ENCODE results near the gene GBP5.
"Not testable (repeated sequence)": the region's sequence is repeated elsewhere in the genome, so short reads cannot be mapped to it uniquely, and the experiment has no call there.

Gene GBP5

GRCh38 chr1:89309828-89310227 is 37.2 kb upstream of the GBP5 start:
- ChIA-PET POLR2A (ENCODE audit: low non-redundant PET) (no interaction called here), CTCF (no interaction called here)
- no peak for DNase-seq (ENCODE audit: low spot score)
- TF ChIP-seq CTCF (conservative IDR thresholded peaks at IDR 0.05; ENCODE audit: low read depth) = no peak
- H3K27ac ChIP-seq = no peak overlapping the region

DNA sequence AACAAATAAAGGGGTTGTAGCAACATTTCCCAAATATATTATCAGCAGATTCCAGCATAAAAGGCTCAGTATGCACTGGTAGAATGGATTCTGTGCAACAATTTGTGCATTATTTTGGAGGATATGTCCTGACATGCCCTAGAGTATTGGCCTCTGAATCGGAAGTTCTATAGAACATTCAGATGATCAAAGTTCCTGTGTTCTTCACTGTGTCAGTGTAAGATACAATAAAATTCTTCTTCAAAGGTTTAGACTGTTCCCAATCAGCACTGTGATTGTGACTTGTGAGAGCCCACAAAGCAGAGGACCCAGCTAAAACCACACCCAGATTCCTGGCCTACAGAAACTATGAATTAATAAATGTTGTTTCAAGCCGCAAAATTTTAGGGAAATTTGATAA is 33.6 kb upstream of the GBP5 start:
- H3K27ac ChIP-seq = no peak overlapping the region
- no peak for TF ChIP-seq CTCF (conservative IDR thresholded peaks at IDR 0.05; ENCODE audit: low read depth)
- ChIA-PET CTCF (interaction anchor here (0.7 kb wide), 1 partner anchor 312 kb away, joined by 5 read pairs; no protein-coding TSS in a partner anchor), POLR2A (ENCODE audit: low non-redundant PET) (no interaction called here)
- DNase-seq (ENCODE audit: low spot score) = no peak

- ChIA-PET POLR2A (ENCODE audit: low non-redundant PET) (no interaction called here), CTCF (interaction anchor here (0.7 kb wide), 1 partner anchor 311 kb away, joined by 5 read pairs; no protein-coding TSS in a partner anchor)
- H3K27ac ChIP-seq = no peak overlapping the region
- TF ChIP-seq CTCF (conservative IDR thresholded peaks at IDR 0.05; ENCODE audit: low read depth) = no peak
- DNase-seq (ENCODE audit: low spot score) = no peak
Observed at GRCh38 chr1:89305493-89305892, 32.8 kb upstream of the GBP5 start.

GRCh38 chr1:89304572-89305230 is 32.0 kb upstream of the GBP5 start:
- CTCF ChIA-PET = no interaction called here

DNA sequence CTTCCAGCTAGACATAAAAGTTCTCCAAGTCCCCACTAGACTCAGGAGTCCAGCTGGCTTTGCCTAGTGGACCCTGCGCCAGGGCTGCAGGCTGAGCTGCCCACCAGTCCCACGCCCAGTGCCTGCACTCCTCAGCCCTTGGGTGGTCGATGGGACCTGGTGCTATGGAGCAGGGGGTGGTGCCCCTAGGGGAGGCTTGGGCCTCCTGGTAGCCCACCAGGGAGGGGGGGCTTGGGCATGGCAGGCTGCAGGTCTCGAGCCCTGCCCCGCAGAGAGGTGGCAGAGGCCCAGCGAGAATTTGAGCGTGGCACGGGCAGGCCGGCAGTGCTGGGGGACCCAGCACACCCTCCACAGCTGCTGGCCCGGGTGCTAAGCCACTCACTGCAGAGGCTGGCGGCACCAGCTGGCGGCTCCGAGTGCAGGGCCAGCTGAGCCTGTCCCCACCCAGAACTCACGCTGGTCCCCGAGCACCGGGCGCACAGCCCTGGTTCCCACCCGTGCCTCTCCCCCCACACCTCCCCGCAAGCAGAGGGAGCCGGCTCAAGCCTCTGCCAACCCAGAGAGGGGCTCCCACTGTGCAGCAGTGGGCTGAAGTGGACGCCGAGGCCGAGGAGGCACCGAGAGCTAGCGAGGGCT is 30.2 kb upstream of the GBP5 start:
- TF ChIP-seq CTCF (conservative IDR thresholded peaks at IDR 0.05; ENCODE audit: low read depth) = no peak
- DNase-seq (ENCODE audit: low spot score) = no peak
- CTCF ChIA-PET = no interaction called here
- POLR2A ChIA-PET (ENCODE audit: low non-redundant PET) = no interaction called here
- H3K27ac ChIP-seq = no peak overlapping the region

More at GRCh38 chr1:89304572-89305230, 32.0 kb upstream of the GBP5 start:
- POLR2A ChIA-PET (ENCODE audit: low non-redundant PET) = no interaction called here
- no peak for TF ChIP-seq CTCF (conservative IDR thresholded peaks at IDR 0.05; ENCODE audit: low read depth)
- DNase-seq (ENCODE audit: low spot score) = no peak
- H3K27ac ChIP-seq = no peak overlapping the region

- DNase-seq (ENCODE audit: low spot score); POLR2A ChIA-PET (ENCODE audit: low non-redundant PET); H3K27ac ChIP-seq; CTCF ChIA-PET: not testable (repeated sequence)
Observed at GRCh38 chr1:89299739-89300463, 27.2 kb upstream of the GBP5 start.

DNA sequence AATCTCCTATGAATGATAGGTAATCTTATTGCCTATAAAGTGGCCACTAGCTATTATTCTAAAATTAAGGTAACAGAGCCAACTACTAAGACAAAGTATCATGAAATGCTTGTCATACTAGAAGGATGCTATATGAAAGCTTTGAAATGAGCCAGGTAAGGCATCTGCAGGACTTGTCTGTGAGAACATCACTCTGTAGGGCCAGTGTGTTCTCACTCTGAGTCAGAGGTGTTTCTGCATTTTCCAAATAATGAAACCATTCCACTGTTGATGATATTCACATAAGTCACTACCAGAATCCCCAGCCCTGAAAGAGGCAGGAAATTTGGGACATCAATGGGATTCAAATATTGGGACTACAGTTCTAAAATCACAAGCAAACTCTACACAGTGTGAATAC is 25.8 kb upstream of the GBP5 start:
- ChIA-PET POLR2A (ENCODE audit: low non-redundant PET) (no interaction called here), CTCF (no interaction called here)
- H3K27ac ChIP-seq = no peak overlapping the region
- no peak for DNase-seq (ENCODE audit: low spot score)
- TF ChIP-seq CTCF (conservative IDR thresholded peaks at IDR 0.05; ENCODE audit: low read depth) = no peak
